H1 (cell line): ENCODE measurements around the gene TCERG1L. TPM values are rescaled to one million over a fixed set of nuclear protein-coding genes. Genes with fewer than 3 reads are reported as not detected.

ENCODE experiments used
- CTCF ChIA-PET: fragments of 300-600 bp; sonication (Branson Sonifier 250); formaldehyde crosslinking; loops from one replicate; lab custom pipeline; 2021; ENCODE audit not compliant: partially characterized antibody; lab: Charles Lee
- POLR2A ChIA-PET: fragments of 300-600 bp; sonication (Branson Sonifier 250); formaldehyde crosslinking; loops from one replicate; lab custom pipeline; 2021; ENCODE audit warnings: inconsistent platforms; ENCODE audit not compliant: partially characterized antibody; lab: Charles Lee
- DNase-seq, 2 experiments: peaks; one replicate each; pipeline versions ENCODE4 v3.0.0 to v3.0.0-alpha.2; 2010 to 2022; ENCODE audit warnings: low spot score in 2 of 2, low read depth in 1 of 2, mixed read lengths in 1 of 2
- FAIRE-seq: peaks from 2 replicates; lab custom pipeline; 2011; peaks lifted over from hg19 to GRCh38; lab: Jason Lieb, UNC
- H2AFZ ChIP-seq: 2 replicates; pipeline ENCODE4 v1.8.1; 2012; ENCODE audit warnings: low read length, inconsistent platforms
- H2AK5ac ChIP-seq: 2 replicates; pipeline ENCODE4 v1.6.1; 2013; ENCODE audit warnings: low read depth, low read length
- H2BK120ac ChIP-seq: replicated peaks from 2 replicates; pipeline ENCODE3; 2013; ENCODE audit warnings: low read depth, low read length, inconsistent platforms
- H2BK12ac ChIP-seq: 2 replicates; pipeline ENCODE4 v1.6.1; 2013; ENCODE audit warnings: low read depth, low read length
- H2BK15ac ChIP-seq: 2 replicates; pipeline ENCODE4 v1.6.1; 2013; ENCODE audit warnings: low read length
- H2BK20ac ChIP-seq: 2 replicates; pipeline ENCODE4 v1.6.1; 2013; ENCODE audit warnings: low read length
- H2BK5ac ChIP-seq: 2 replicates; pipeline ENCODE4 v1.6.1; 2013; ENCODE audit warnings: low read depth, low read length
- H3K14ac ChIP-seq: 2 replicates; pipeline ENCODE4 v1.6.1; 2013; ENCODE audit warnings: inconsistent platforms; ENCODE audit not compliant: insufficient read length
- H3K18ac ChIP-seq: 2 replicates; pipeline ENCODE4 v1.6.1; 2013; ENCODE audit warnings: low read length; ENCODE audit errors: extremely low read depth
- H3K23ac ChIP-seq: 2 replicates; pipeline ENCODE4 v1.6.1; 2013; ENCODE audit warnings: inconsistent platforms; ENCODE audit not compliant: insufficient read length
- H3K23me2 ChIP-seq: 2 replicates; pipeline ENCODE4 v1.6.1; 2013; ENCODE audit warnings: low read depth, low read length
- H3K27ac ChIP-seq: 2 replicates; pipeline ENCODE4 v1.6.1; 2011; ENCODE audit warnings: low read depth, low read length, inconsistent platforms
- H3K27me3 ChIP-seq, 4 experiments: replicated peaks in 1 of 4; 1 replicate in 1 of 4; 2 replicates in 3 of 4; pipeline versions ENCODE4 v1.6.1 to v1.8.1; 2011 to 2013; ENCODE audit warnings: low read length in 3 of 4, mild to moderate bottlenecking in 3 of 4, inconsistent platforms in 2 of 4, mixed read lengths in 2 of 4, moderate library complexity in 1 of 4; ENCODE audit not compliant: control insufficient read depth in 3 of 4, insufficient read depth in 3 of 4; ENCODE audit errors: extremely low read depth in 1 of 4
- H3K36me3 ChIP-seq, 4 experiments: 2 replicates each; pipeline versions ENCODE4 v1.6.1 to v1.8.1; 2011 to 2013; ENCODE audit warnings: mild to moderate bottlenecking in 4 of 4, low read length in 3 of 4, moderate library complexity in 2 of 4, control low read depth in 1 of 4, inconsistent platforms in 1 of 4; ENCODE audit not compliant: insufficient read depth in 4 of 4, control insufficient read depth in 2 of 4
- H3K4ac ChIP-seq: replicated peaks from 2 replicates; pipeline ENCODE3; 2013; ENCODE audit warnings: low read length, low read depth, mixed read lengths, inconsistent platforms; ENCODE audit not compliant: insufficient read length
- H3K4me1 ChIP-seq, 4 experiments: replicated peaks in 1 of 4; 1 replicate in 1 of 4; 2 replicates in 3 of 4; pipeline versions ENCODE4 v1.6.1 to v1.8.1; 2011 to 2013; ENCODE audit warnings: low read length in 3 of 4, inconsistent platforms in 2 of 4, mixed read lengths in 1 of 4; ENCODE audit not compliant: insufficient read depth in 4 of 4, control insufficient read depth in 3 of 4
- H3K4me2 ChIP-seq, 2 experiments: 2 replicates each; pipeline versions ENCODE4 v1.6.1 to v1.8.1; 2011 to 2013; ENCODE audit warnings: low read depth in 2 of 2, low read length in 2 of 2, control low read depth in 1 of 2, inconsistent platforms in 1 of 2, mild to moderate bottlenecking in 1 of 2; ENCODE audit not compliant: insufficient read depth in 1 of 2
- H3K4me3 ChIP-seq, 4 experiments: fragments of 200-600, 300-600 bp in 1 of 4; sonication (generic), shearing (Covaris generic), sonication (Bioruptor Twin) in 1 of 4; 2 replicates each; pipeline versions ENCODE4 v1.5.1 to v1.8.1; 2011 to 2016; ENCODE audit warnings: low read length in 4 of 4, low read depth in 3 of 4, control low read depth in 2 of 4, inconsistent platforms in 2 of 4, mild to moderate bottlenecking in 2 of 4, mixed read lengths in 1 of 4, moderate library complexity in 1 of 4; ENCODE audit not compliant: insufficient read depth in 2 of 4; ENCODE audit errors: extremely low read depth in 1 of 4
- H3K56ac ChIP-seq: replicated peaks from 2 replicates; pipeline ENCODE3; 2013; ENCODE audit warnings: low read depth, mild to moderate bottlenecking, mixed read lengths, low read length, inconsistent platforms; ENCODE audit not compliant: insufficient read length
- H3K79me1 ChIP-seq: 2 replicates; pipeline ENCODE4 v1.6.1; 2013; ENCODE audit warnings: low read depth, low read length, control low read depth
- H3K79me2 ChIP-seq, 2 experiments: 2 replicates each; pipeline versions ENCODE4 v1.6.1 to v1.8.1; 2012 to 2013; ENCODE audit warnings: low read length in 2 of 2, mild to moderate bottlenecking in 2 of 2, inconsistent platforms in 1 of 2; ENCODE audit not compliant: insufficient read depth in 2 of 2, control insufficient read depth in 1 of 2
- H3K9ac ChIP-seq, 4 experiments: replicated peaks in 1 of 4; 1 replicate in 1 of 4; 2 replicates in 3 of 4; pipeline versions ENCODE4 v1.6.1 to v1.8.1; 2011 to 2013; ENCODE audit warnings: low read depth in 3 of 4, low read length in 3 of 4, control low read depth in 2 of 4, mild to moderate bottlenecking in 2 of 4, moderate library complexity in 2 of 4, inconsistent platforms in 1 of 4; ENCODE audit errors: extremely low read depth in 1 of 4
- H3K9me3 ChIP-seq, 2 experiments: 2 replicates each; pipeline versions ENCODE4 v1.6.1 to v1.8.1; 2012 to 2013; ENCODE audit warnings: mild to moderate bottlenecking in 2 of 2, moderate library complexity in 2 of 2, control low read depth in 1 of 2, inconsistent platforms in 1 of 2, low read depth in 1 of 2, low read length in 1 of 2, mixed read lengths in 1 of 2; ENCODE audit not compliant: insufficient read depth in 2 of 2
- H4K20me1 ChIP-seq, 2 experiments: replicated peaks in 1 of 2; 2 replicates each; pipeline versions ENCODE3 to v1.8.1; 2011 to 2013; ENCODE audit warnings: inconsistent platforms in 2 of 2, low read length in 2 of 2, mild to moderate bottlenecking in 1 of 2; ENCODE audit not compliant: insufficient read depth in 2 of 2, control insufficient read depth in 1 of 2
- H4K5ac ChIP-seq: 2 replicates; pipeline ENCODE4 v1.6.1; 2013; ENCODE audit warnings: low read length, low read depth, mixed read lengths, inconsistent platforms; ENCODE audit not compliant: insufficient read length
- H4K8ac ChIP-seq: 2 replicates; pipeline ENCODE4 v1.8.0; 2013; ENCODE audit warnings: mild to moderate bottlenecking, moderate library complexity, low read length, inconsistent platforms; ENCODE audit not compliant: insufficient read depth; ENCODE audit errors: extremely low read depth
- H4K91ac ChIP-seq: replicated peaks from 2 replicates; pipeline ENCODE3; 2013; ENCODE audit warnings: low read length, mixed read lengths, inconsistent platforms; ENCODE audit not compliant: insufficient read length
- CBX5 ChIP-seq: fragments of 300-800, 300-1000 bp; sonication (generic); IDR thresholded peaks from 2 replicates; pipeline ENCODE4 v1.7.1; 2016; ENCODE audit warnings: antibody characterized with exemption, low read length, low read depth
- NRF1 ChIP-seq: IDR thresholded peaks from 2 replicates; pipeline ENCODE4 v1.6.1; 2011; ENCODE audit warnings: mild to moderate bottlenecking, low read depth, low read length, improper control_type of control experiment
- SIN3A ChIP-seq, 2 experiments: IDR thresholded peaks in 1 of 2; conservative IDR thresholded peaks in 1 of 2; 2 replicates each; pipeline ENCODE4 v1.6.1; 2011 to 2012; ENCODE audit warnings: low read length in 2 of 2, improper control_type of control experiment in 1 of 2, low read depth in 1 of 2, mild to moderate bottlenecking in 1 of 2
- SP4 ChIP-seq: IDR thresholded peaks from 2 replicates; pipeline ENCODE4 v1.6.1; 2012; ENCODE audit warnings: low read length, inconsistent platforms
- WGBS, 2 experiments: shearing (Covaris generic) in 1 of 2; methylation state at CpG; one replicate each; pipeline versions ENCODE4 v1.1.6 to v1.1.7; 2013 to 2015; ENCODE audit warnings: low lambda C conversion rate in 2 of 2, mixed read lengths in 2 of 2, inconsistent platforms in 1 of 2, low coverage in 1 of 2, missing lambda C conversion rate in 1 of 2; ENCODE audit not compliant: insufficient replicate concordance in 2 of 2, insufficient coverage in 1 of 2, insufficient read length in 1 of 2; ENCODE audit errors: extremely low coverage in 1 of 2, missing lambda C conversion rate in 1 of 2; 5-methylcytosine and 5-hydroxymethylcytosine counted together
- polyA plus RNA-seq, 7 experiments: library from polyadenylated mRNA; depleted of rRNA in 3 of 7; stranded (reverse) in 5 of 7; unstranded in 2 of 7; fragments of >200 nt in 5 of 7; fragments of 200-250 nt in 2 of 7; gene quantifications; 1 replicate in 5 of 7; 2 replicates in 1 of 7; 4 replicates in 1 of 7; pipeline versions ENCODE4 v1.2.1 to v1.2.3, GENCODE V29; 2011 to 2013; ENCODE audit warnings: missing spikeins in 2 of 7, mixed read lengths in 2 of 7
- total RNA-seq: library from RNA; stranded (reverse); fragmentation: NEBNext Ultra II Directional; extraction: Animal tissue kit (Norgen Biotek cat#: 25700); gene quantifications from 2 replicates; pipeline ENCODE4 v1.2.1, GENCODE V29; 2021
- TF ChIP-seq, protein P1 (sequence below), 3 experiments: IDR thresholded peaks; 1 replicate in 2 of 3; 2 replicates in 1 of 3; pipeline versions ENCODE4 v1.5.1 to v1.6.1; 2011; ENCODE audit warnings: low read length in 3 of 3, mild to moderate bottlenecking in 3 of 3, inconsistent platforms in 2 of 3, low read depth in 1 of 3, moderate library complexity in 1 of 3; ENCODE audit not compliant: insufficient read depth in 1 of 3; ENCODE audit errors: control extremely low read depth in 1 of 3

The TCERG1L gene
- total and polyA plus RNA-seq, 2 of the 8 experiments (the other 6 are each of a cell fraction or from before 2014, with no cell fraction given): 3.9 to 6.9 TPM

DNA sequence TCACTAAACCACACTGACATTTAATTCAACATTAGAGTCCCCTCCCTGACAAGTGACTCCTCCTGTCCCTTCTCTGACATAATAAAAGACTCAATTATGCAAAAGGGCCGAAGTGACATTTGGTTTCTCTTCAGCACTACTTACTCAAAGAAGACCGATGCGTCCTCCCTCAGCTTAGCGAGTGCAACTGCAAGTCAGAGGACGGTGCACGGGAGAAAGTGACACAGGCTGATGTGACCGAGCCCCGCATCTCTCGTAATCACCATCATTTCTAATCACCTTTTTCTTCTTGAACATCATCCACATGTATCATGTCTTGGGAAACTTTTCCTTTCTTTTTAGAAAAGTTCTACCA lies 155.7 kb downstream of the TCERG1L start:
- Histone ChIP-seq H3K4me3 (no peak overlapping the region), H3K4me1 (no peaks in the 10 kb centered on the region), H4K91ac (no peak overlapping the region), H3K9me3 (peaks cover 5 to 8% of the 10 kb centered on the region in 2 experiments; a peak in 3 of 4 replicates), H3K9ac (no peak overlapping the region), H3K4ac (no peak overlapping the region), H3K36me3 (no peaks in the 10 kb centered on the region), H2BK120ac (no peak overlapping the region), H3K14ac (no peak overlapping the region), H3K79me2 (no peaks in the 10 kb centered on the region), H2BK15ac (no peak overlapping the region), H2AFZ (no peak overlapping the region), H2AK5ac (no peak overlapping the region), H3K23me2 (no peaks in the 10 kb centered on the region), H3K56ac (no peak overlapping the region), H3K27me3 (no peaks in the 10 kb centered on the region), H4K8ac (no peak overlapping the region), H4K20me1 (no peaks in the 10 kb centered on the region), H4K5ac (no peak overlapping the region), H2BK20ac (no peak overlapping the region), H3K18ac (no peak overlapping the region), H3K23ac (no peak overlapping the region), H2BK12ac (no peak overlapping the region), H2BK5ac (no peak overlapping the region), H3K4me2 (no peak overlapping the region), H3K79me1 (no peaks in the 10 kb centered on the region), H3K27ac (no peak overlapping the region)
- DNase-seq (no peak), FAIRE-seq (no peak)
- ChIA-PET POLR2A (no interaction called here), CTCF (interaction anchor here (0.9 to 1.0 kb wide), 3 partner anchors 14 to 158 kb away, joined by 3 to 4 read pairs (median 3); no protein-coding TSS in a partner anchor)
- 90% methylated on average over 9 of the region's 9 CpGs; no CpG with 5 or more reads in 1 of the 2 experiments for WGBS, 2 experiments
- no peak for TF ChIP-seq NRF1
- TF ChIP-seq CBX5: no peak
- TF ChIP-seq SP4: no peak
- TF ChIP-seq, protein P1, sequence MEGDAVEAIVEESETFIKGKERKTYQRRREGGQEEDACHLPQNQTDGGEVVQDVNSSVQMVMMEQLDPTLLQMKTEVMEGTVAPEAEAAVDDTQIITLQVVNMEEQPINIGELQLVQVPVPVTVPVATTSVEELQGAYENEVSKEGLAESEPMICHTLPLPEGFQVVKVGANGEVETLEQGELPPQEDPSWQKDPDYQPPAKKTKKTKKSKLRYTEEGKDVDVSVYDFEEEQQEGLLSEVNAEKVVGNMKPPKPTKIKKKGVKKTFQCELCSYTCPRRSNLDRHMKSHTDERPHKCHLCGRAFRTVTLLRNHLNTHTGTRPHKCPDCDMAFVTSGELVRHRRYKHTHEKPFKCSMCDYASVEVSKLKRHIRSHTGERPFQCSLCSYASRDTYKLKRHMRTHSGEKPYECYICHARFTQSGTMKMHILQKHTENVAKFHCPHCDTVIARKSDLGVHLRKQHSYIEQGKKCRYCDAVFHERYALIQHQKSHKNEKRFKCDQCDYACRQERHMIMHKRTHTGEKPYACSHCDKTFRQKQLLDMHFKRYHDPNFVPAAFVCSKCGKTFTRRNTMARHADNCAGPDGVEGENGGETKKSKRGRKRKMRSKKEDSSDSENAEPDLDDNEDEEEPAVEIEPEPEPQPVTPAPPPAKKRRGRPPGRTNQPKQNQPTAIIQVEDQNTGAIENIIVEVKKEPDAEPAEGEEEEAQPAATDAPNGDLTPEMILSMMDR (IDR thresholded peaks at IDR 0.05; ENCODE audit: control extremely low read depth in 1 of 3, insufficient read depth in 1 of 3, low read depth in 1 of 3, low read length in 3 of 3): no peak
- TF ChIP-seq SIN3A (conservative IDR thresholded peaks at IDR 0.05 in 1 of 2, IDR thresholded peaks at IDR 0.05 in 1 of 2; ENCODE audit: low read depth in 1 of 2, low read length in 2 of 2): no peak
